Ovary (tissue), 9 donors: Measurements from ENCODE around the gene BAG3. TPM values are rescaled to one million over a fixed set of nuclear protein-coding genes. Genes with fewer than 3 reads are reported as not detected.

Experiments
- DNase-seq, 5 donors: peaks; one replicate each; pipeline ENCODE4 v3.0.0-alpha.2; 2019 to 2020
- H3K27ac ChIP-seq, 2 donors: fragments of 200-600 bp; one replicate each; pipeline versions ENCODE4 v1.5.1 to v1.8.0; 2019 to 2022
- H3K27me3 ChIP-seq: fragments of 200-600 bp; one replicate; pipeline ENCODE4 v1.8.0; 2022
- H3K36me3 ChIP-seq: fragments of 200-600 bp; sonication (generic); one replicate; pipeline ENCODE4 v1.5.1; 2019
- H3K4me1 ChIP-seq: one replicate; pipeline ENCODE4 v1.8.1; 2013; ENCODE audit warnings: mild to moderate bottlenecking, moderate library complexity; ENCODE audit not compliant: insufficient read depth
- H3K4me3 ChIP-seq: fragments of 200-600 bp; sonication (generic); one replicate; pipeline ENCODE4 v1.5.1; 2017
- H3K9me3 ChIP-seq, 2 donors: fragments of 200-600 bp in 1 of 2; sonication (generic) in 1 of 2; one replicate each; pipeline versions ENCODE4 v1.5.1 to v1.8.1; 2013 to 2019; ENCODE audit warnings: mild to moderate bottlenecking in 1 of 2, moderate library complexity in 1 of 2
- CTCF ChIP-seq, 3 donors: fragments of 450-650 bp in 2 of 3; fragments of 200-600 bp in 1 of 3; IDR thresholded peaks; one replicate each; pipeline versions ENCODE4 v1.5.1 to v1.8.0; 2016 to 2022; ENCODE audit warnings: antibody characterized with exemption in 3 of 3, mild to moderate bottlenecking in 1 of 3
- EP300 ChIP-seq: sonication (generic); formaldehyde crosslinking; IDR thresholded peaks from one replicate; pipeline ENCODE4 v1.6.1; 2017; ENCODE audit warnings: antibody characterized with exemption
- POLR2A ChIP-seq: fragments of 450-650 bp; IDR thresholded peaks from one replicate; pipeline ENCODE4 v1.6.1; 2017; ENCODE audit warnings: antibody characterized with exemption, mild to moderate bottlenecking, moderate library complexity
- WGBS, 3 donors: extraction: QIAGEN DNeasy Blood & Tissue Kit in 1 of 3; methylation state at CpG; one replicate each; pipeline versions ENCODE4 v1.1.5 to v1.1.7; 2013 to 2017; 5-methylcytosine and 5-hydroxymethylcytosine counted together
- intact Hi-C, 4 donors: fragments of 100-400 bp; cut with DNase I; formaldehyde crosslinking; loops; one replicate each; pipeline versions ENCODE4 v1.11.0 to v1.15.1; 2022 to 2023
- polyA plus RNA-seq, 2 donors: library from polyadenylated mRNA; stranded (reverse); fragments of 200-250 nt in 1 of 2; fragments of 350-450 nt in 1 of 2; fragmentation: Illumina TruSeq in 1 of 2; extraction: RNeasy Lipid Tissue Mini Kit (QIAGEN cat#74804) in 1 of 2; gene quantifications; one replicate each; pipeline ENCODE4 v1.2.3, GENCODE V29; 2013 to 2014
- total RNA-seq, 7 donors: library from RNA; depleted of rRNA in 2 of 7; stranded (reverse); fragments of >200 nt in 2 of 7; fragmentation: NEBNext Ultra II Directional in 3 of 7; extraction: Animal tissue kit (Norgen Biotek cat#: 25700) in 3 of 7; gene quantifications; one replicate each; pipeline versions ENCODE4 v1.1.0 to v1.2.4, GENCODE V29; 2016 to 2023
- donor health status: DM: no; HTN: no; CAD: no; lungs with moderate emphysema.
- donor health status: DM: no; HTN: no; CAD: no.
- donor health status: Bipolar disorder and iron deficiency.
- donor health status: DM: yes; HTN: yes; CAD: no.
- donor health status: DM: no; HTN: no; CAD: no.
- donor health status: DM: yes; HTN: yes; CAD: no.

The BAG3 gene
- total and polyA plus RNA-seq, 9 donors = 13.7 to 33.5 (median 26.9) TPM

- Histone ChIP-seq H3K27ac (no peak overlapping the region), H3K27me3 (no peaks in the 10 kb centered on the region), H3K4me3 (no peak overlapping the region), H3K36me3 (no peaks in the 10 kb centered on the region), H3K9me3 (no peaks in the 10 kb centered on the region), H3K4me1 (peaks cover 1% of the 10 kb centered on the region)
- WGBS, 3 donors = 76 to 88% (median 85%) methylated on average over 7 to 9 of the region's 9 CpGs
- intact Hi-C loops = no loop called here
- TF ChIP-seq EP300 = no peak
- no peak for TF ChIP-seq CTCF (IDR thresholded peaks at IDR 0.05)
- no peak for TF ChIP-seq POLR2A
- DNase-seq = no peak
Observed at GRCh38 chr10:119675483-119676170, 24.4 kb downstream of the BAG3 start.

- WGBS, 3 donors = 76 to 84% (median 82%) methylated on average over 6 of the region's 6 CpGs
- TF ChIP-seq CTCF (IDR thresholded peaks at IDR 0.05) (no peak), POLR2A (no peak), EP300 (no peak)
- Histone ChIP-seq H3K9me3 (no peaks in the 10 kb centered on the region), H3K27ac (no peak overlapping the region), H3K36me3 (no peaks in the 10 kb centered on the region), H3K27me3 (no peaks in the 10 kb centered on the region), H3K4me3 (no peak overlapping the region), H3K4me1 (peaks cover 1% of the 10 kb centered on the region)
- no peak for DNase-seq
- intact Hi-C loops = no loop called here
Observed at GRCh38 chr10:119677126-119677525, 25.9 kb downstream of the BAG3 start.

- WGBS, 3 donors = 90 to 91% (median 90%) methylated on average over 13 of the region's 13 CpGs
- H3K4me1 ChIP-seq = peaks cover 1% of the 10 kb centered on the region
- no peaks in the 10 kb centered on the region for H3K27me3 ChIP-seq
- no peak for DNase-seq
- intact Hi-C loops = no loop called here
- H3K9me3 ChIP-seq = no peaks in the 10 kb centered on the region
- no peaks in the 10 kb centered on the region for H3K36me3 ChIP-seq
- no peak overlapping the region for H3K4me3 ChIP-seq
- no peak overlapping the region for H3K27ac ChIP-seq
- TF ChIP-seq CTCF (IDR thresholded peaks at IDR 0.05) (no peak), POLR2A (no peak), EP300 (no peak)
Observed at GRCh38 chr10:119677904-119678755, 26.9 kb downstream of the BAG3 start.

- no peak overlapping the region for H3K4me3 ChIP-seq
- no peaks in the 10 kb centered on the region for H3K36me3 ChIP-seq
- H3K27me3 ChIP-seq = no peaks in the 10 kb centered on the region
- intact Hi-C loops = no loop called here
- TF ChIP-seq CTCF (IDR thresholded peaks at IDR 0.05) = no peak
- no peak for DNase-seq
- WGBS, 3 donors = 88 to 94% (median 91%) methylated on average over 7 of the region's 7 CpGs
- H3K9me3 ChIP-seq = no peaks in the 10 kb centered on the region
- peaks cover 1% of the 10 kb centered on the region for H3K4me1 ChIP-seq
- H3K27ac ChIP-seq = no peak overlapping the region
Observed at GRCh38 chr10:119679480-119679829, 28.3 kb downstream of the BAG3 start.
